Activated T-cell treated with anti-CD3 and anti-CD28 coated beads for 4 hours (primary cell): ENCODE data around the gene ANP32A.
"Not testable (repeated sequence)": the region's sequence is repeated elsewhere in the genome, so short reads cannot be mapped to it uniquely, and the experiment has no call there.

ENCODE experiments used
- DNase-seq: peaks from one replicate; pipeline ENCODE4 v3.0.0-alpha.2; 2020

The ANP32A gene

GRCh38 chr15:68820295-68821189 lies at the start of gene ANP32A:
ANP32A (minus strand) TSS chr15:68820895; CDS start chr15:68820751, 144 bp downstream.
- peak; percentile 97 for DNase-seq

- DNase-seq, result no peak
Observed at GRCh38 chr15:68868296-68868695, 47.6 kb upstream of the ANP32A start.

GRCh38 chr15:68862415-68862814 lies 41.7 kb upstream of the ANP32A start:
- DNase-seq, result no peak

- not testable (repeated sequence) for DNase-seq
Observed at GRCh38 chr15:68858666-68859065, 38.0 kb upstream of the ANP32A start.

GRCh38 chr15:68857443-68857842 lies 36.7 kb upstream of the ANP32A start:
- DNase-seq, result not testable (repeated sequence)

GRCh38 chr15:68852461-68852860 lies 31.8 kb upstream of the ANP32A start:
- DNase-seq, result no peak

- DNase-seq, result no peak
Observed at GRCh38 chr15:68851971-68852370, 31.3 kb upstream of the ANP32A start.

GRCh38 chr15:68849497-68849896 lies 28.8 kb upstream of the ANP32A start:
- no peak for DNase-seq

GRCh38 chr15:68846851-68847439 lies 26.2 kb upstream of the ANP32A start:
- DNase-seq, result no peak

GRCh38 chr15:68844856-68845550 lies 24.3 kb upstream of the ANP32A start:
- no peak for DNase-seq

- DNase-seq, result no peak
Observed at GRCh38 chr15:68843425-68844311, 23.0 kb upstream of the ANP32A start.

- DNase-seq, result no peak
Observed at GRCh38 chr15:68842958-68843357, 22.3 kb upstream of the ANP32A start.

- DNase-seq, result no peak
Observed at GRCh38 chr15:68834346-68834745, 13.7 kb upstream of the ANP32A start.

GRCh38 chr15:68833700-68834331 lies 13.1 kb upstream of the ANP32A start:
- no peak for DNase-seq

GRCh38 chr15:68830141-68830785 lies 9.6 kb upstream of the ANP32A start:
- DNase-seq, result no peak

- no peak for DNase-seq
Observed at GRCh38 chr15:68829068-68829467, 8.4 kb upstream of the ANP32A start.

GRCh38 chr15:68823561-68823960 lies 2.9 kb upstream of the ANP32A start:
- no peak for DNase-seq

GRCh38 chr15:68822818-68823217 lies 2.1 kb upstream of the ANP32A start:
- no peak for DNase-seq

- no peak for DNase-seq
Observed at GRCh38 chr15:68821841-68822381, 1.2 kb upstream of the ANP32A start.

GRCh38 chr15:68821190-68821840 lies 620 bp upstream of the ANP32A start:
- DNase-seq, result no peak
